SU-DHL-6 (cell line): ENCODE data around the gene SELENOV.

Experiments used
- H2AFZ ChIP-seq: fragments of 200-600 bp; sonication (generic); 2 replicates; pipeline ENCODE4 v1.6.1; 2014; ENCODE audit warnings: low read depth, mild to moderate bottlenecking, moderate library complexity, mixed read lengths, antibody characterized with exemption, low read length; ENCODE audit not compliant: severe bottlenecking
- H3F3A ChIP-seq: fragments of 200-600 bp; shearing (Covaris generic); 2 replicates; pipeline ENCODE4 v1.6.0; 2016; ENCODE audit warnings: antibody characterized with exemption, mild to moderate bottlenecking; ENCODE audit not compliant: insufficient read depth
- H3K27ac ChIP-seq: fragments of 200-600 bp; sonication (generic); 2 replicates; pipeline ENCODE4 v1.5.1; 2016; ENCODE audit warnings: low read depth, mild to moderate bottlenecking, low read length, moderate library complexity, mixed read lengths
- H3K27me3 ChIP-seq: fragments of 200-600 bp; sonication (generic), shearing (Covaris generic); 2 replicates; pipeline ENCODE4 v1.6.0; 2014; ENCODE audit warnings: mild to moderate bottlenecking, low read length
- H3K36me3 ChIP-seq: fragments of 200-600 bp; sonication (generic); 2 replicates; pipeline ENCODE4 v1.6.1; 2014; ENCODE audit warnings: mild to moderate bottlenecking, low read length, mixed read lengths
- H3K4me2 ChIP-seq: fragments of 300-600, 200-600 bp; shearing (Covaris generic), sonication (generic); 2 replicates; pipeline ENCODE4 v1.6.0; 2014; ENCODE audit warnings: low read length, low read depth, mild to moderate bottlenecking; ENCODE audit not compliant: poor library complexity, severe bottlenecking
- H3K4me3 ChIP-seq: fragments of 200-600 bp; sonication (generic); 2 replicates; pipeline ENCODE4 v1.5.1; 2014; ENCODE audit warnings: antibody characterized with exemption, low read length, mild to moderate bottlenecking, mixed read lengths; ENCODE audit not compliant: insufficient read depth, poor library complexity, severe bottlenecking
- H3K79me2 ChIP-seq: fragments of 200-600 bp; sonication (generic); 2 replicates; pipeline ENCODE4 v1.6.1; 2014; ENCODE audit warnings: mild to moderate bottlenecking, low read length, moderate library complexity; ENCODE audit not compliant: insufficient read depth
- H3K9ac ChIP-seq: fragments of 200-600 bp; sonication (generic); 2 replicates; pipeline ENCODE4 v1.7.0; 2014; ENCODE audit warnings: mild to moderate bottlenecking, low read length
- H3K9me2 ChIP-seq: fragments of 200-600 bp; sonication (generic); replicated peaks from 2 replicates; pipeline ENCODE4 v1.6.1; 2014; ENCODE audit warnings: low read length; ENCODE audit not compliant: insufficient read depth
- H3K9me3 ChIP-seq: fragments of 200-600 bp; sonication (generic); 2 replicates; pipeline ENCODE4 v1.6.1; 2014; ENCODE audit warnings: low read length, mixed read lengths; ENCODE audit not compliant: insufficient read depth
- H4K20me1 ChIP-seq: fragments of 200-600 bp; sonication (generic); 2 replicates; pipeline ENCODE4 v1.6.1; 2014; ENCODE audit warnings: low read depth, mild to moderate bottlenecking, antibody characterized with exemption, low read length, moderate library complexity, mixed read lengths
- EZH2phosphoT487 ChIP-seq: fragments of 200-600 bp; sonication (generic), shearing (Covaris generic); conservative IDR thresholded peaks from 2 replicates; pipeline ENCODE4 v1.6.1; 2018; ENCODE audit warnings: mild to moderate bottlenecking, antibody characterized with exemption, low read length, moderate library complexity, mixed read lengths
- TF ChIP-seq, protein P1 (sequence below): fragments of 200-600 bp; sonication (generic); IDR thresholded peaks from one replicate; pipeline ENCODE4 v1.5.1; 2017; ENCODE audit warnings: antibody characterized with exemption, mild to moderate bottlenecking, low read length, moderate library complexity; ENCODE audit not compliant: insufficient read depth, poor library complexity, severe bottlenecking

The SELENOV gene

GRCh38 chr19:39500543-39500942, 14.4 kb upstream of the SELENOV start:
- H4K20me1 ChIP-seq = no peaks in the 10 kb centered on the region
- no peaks in the 10 kb centered on the region for H3F3A ChIP-seq
- TF ChIP-seq, protein P1, sequence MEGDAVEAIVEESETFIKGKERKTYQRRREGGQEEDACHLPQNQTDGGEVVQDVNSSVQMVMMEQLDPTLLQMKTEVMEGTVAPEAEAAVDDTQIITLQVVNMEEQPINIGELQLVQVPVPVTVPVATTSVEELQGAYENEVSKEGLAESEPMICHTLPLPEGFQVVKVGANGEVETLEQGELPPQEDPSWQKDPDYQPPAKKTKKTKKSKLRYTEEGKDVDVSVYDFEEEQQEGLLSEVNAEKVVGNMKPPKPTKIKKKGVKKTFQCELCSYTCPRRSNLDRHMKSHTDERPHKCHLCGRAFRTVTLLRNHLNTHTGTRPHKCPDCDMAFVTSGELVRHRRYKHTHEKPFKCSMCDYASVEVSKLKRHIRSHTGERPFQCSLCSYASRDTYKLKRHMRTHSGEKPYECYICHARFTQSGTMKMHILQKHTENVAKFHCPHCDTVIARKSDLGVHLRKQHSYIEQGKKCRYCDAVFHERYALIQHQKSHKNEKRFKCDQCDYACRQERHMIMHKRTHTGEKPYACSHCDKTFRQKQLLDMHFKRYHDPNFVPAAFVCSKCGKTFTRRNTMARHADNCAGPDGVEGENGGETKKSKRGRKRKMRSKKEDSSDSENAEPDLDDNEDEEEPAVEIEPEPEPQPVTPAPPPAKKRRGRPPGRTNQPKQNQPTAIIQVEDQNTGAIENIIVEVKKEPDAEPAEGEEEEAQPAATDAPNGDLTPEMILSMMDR = no peak
- no peak for TF ChIP-seq EZH2phosphoT487
- no peaks in the 10 kb centered on the region for H3K79me2 ChIP-seq
- no peaks in the 10 kb centered on the region for H3K9me3 ChIP-seq
- H3K9ac ChIP-seq = no peak overlapping the region
- no peak overlapping the region for H3K4me3 ChIP-seq
- no peak overlapping the region for H3K4me2 ChIP-seq
- no peak overlapping the region for H2AFZ ChIP-seq
- H3K9me2 ChIP-seq = no peaks in the 10 kb centered on the region
- H3K27me3 ChIP-seq = no peaks in the 10 kb centered on the region
- no peak overlapping the region for H3K27ac ChIP-seq
- no peaks in the 10 kb centered on the region for H3K36me3 ChIP-seq

- no peaks in the 10 kb centered on the region for H3K79me2 ChIP-seq
- H3K9me2 ChIP-seq = no peaks in the 10 kb centered on the region
- H3K27ac ChIP-seq = no peak overlapping the region
- no peaks in the 10 kb centered on the region for H3K9me3 ChIP-seq
- no peak overlapping the region for H3K9ac ChIP-seq
- no peak overlapping the region for H2AFZ ChIP-seq
- no peak overlapping the region for H3K4me3 ChIP-seq
- H3K4me2 ChIP-seq = no peak overlapping the region
- no peaks in the 10 kb centered on the region for H3K27me3 ChIP-seq
- TF ChIP-seq EZH2phosphoT487 = no peak
- TF ChIP-seq, protein P1 = no peak
- H4K20me1 ChIP-seq = no peaks in the 10 kb centered on the region
- H3K36me3 ChIP-seq = no peaks in the 10 kb centered on the region
- H3F3A ChIP-seq = no peaks in the 10 kb centered on the region
Observed at GRCh38 chr19:39501340-39501739, 13.6 kb upstream of the SELENOV start.

GRCh38 chr19:39502640-39503417, 12.1 kb upstream of the SELENOV start:
- H3K9me3 ChIP-seq = no peaks in the 10 kb centered on the region
- H3K9ac ChIP-seq = no peak overlapping the region
- H3K27ac ChIP-seq = no peak overlapping the region
- no peaks in the 10 kb centered on the region for H3K79me2 ChIP-seq
- no peak overlapping the region for H2AFZ ChIP-seq
- H3K4me2 ChIP-seq = no peak overlapping the region
- no peaks in the 10 kb centered on the region for H3K36me3 ChIP-seq
- H3K27me3 ChIP-seq = no peaks in the 10 kb centered on the region
- no peak overlapping the region for H3K4me3 ChIP-seq
- H4K20me1 ChIP-seq = no peaks in the 10 kb centered on the region
- no peaks in the 10 kb centered on the region for H3K9me2 ChIP-seq
- no peaks in the 10 kb centered on the region for H3F3A ChIP-seq
- TF ChIP-seq, protein P1 = peak; percentile 60
- TF ChIP-seq EZH2phosphoT487 = no peak
